ENCODE results near the gene MBTPS1. TPM values are rescaled to one million over a fixed set of nuclear protein-coding genes. Genes with fewer than 3 reads are reported as not detected.
"Not testable (repeated sequence)": the region's sequence is repeated elsewhere in the genome, so short reads cannot be mapped to it uniquely, and the experiment has no call there.

MBTPS1 gene
- total RNA-seq, 1 donor from 2014 or later = 70.9 TPM

DNA sequence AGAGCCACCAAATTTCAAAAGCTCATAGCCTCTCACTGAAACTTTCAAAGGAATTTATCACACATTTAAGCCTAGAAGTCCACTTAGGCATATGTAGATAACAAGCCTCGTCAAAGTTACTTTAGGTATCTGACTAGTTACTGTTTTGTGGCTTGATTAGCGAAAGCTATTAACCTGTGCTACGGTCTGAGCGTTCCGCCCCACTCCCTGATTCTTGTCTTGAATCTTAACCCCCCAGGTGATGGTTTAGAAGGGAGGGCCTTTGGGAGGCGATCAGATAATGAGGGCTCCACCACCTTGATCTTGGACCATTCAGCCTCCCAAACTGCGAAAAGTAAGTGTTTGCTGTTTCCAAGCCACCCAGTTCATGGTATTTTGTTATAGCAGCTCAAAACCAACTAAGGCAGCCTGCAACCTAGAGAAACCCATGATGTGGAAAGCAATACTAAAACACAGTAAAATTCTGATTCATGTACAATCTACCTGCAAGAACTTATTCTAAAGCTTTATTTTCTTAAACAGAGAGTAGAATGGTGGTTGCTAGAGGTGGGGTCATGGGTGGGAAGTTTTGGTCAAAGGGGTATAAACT lies 21.1 kb upstream of the MBTPS1 start:
- DNase-seq (ENCODE audit: low spot score) = no peak

- DNase-seq (ENCODE audit: low spot score) = no peak
Measured at GRCh38 chr16:84137287-84137686, 20.5 kb upstream of the MBTPS1 start.

DNA sequence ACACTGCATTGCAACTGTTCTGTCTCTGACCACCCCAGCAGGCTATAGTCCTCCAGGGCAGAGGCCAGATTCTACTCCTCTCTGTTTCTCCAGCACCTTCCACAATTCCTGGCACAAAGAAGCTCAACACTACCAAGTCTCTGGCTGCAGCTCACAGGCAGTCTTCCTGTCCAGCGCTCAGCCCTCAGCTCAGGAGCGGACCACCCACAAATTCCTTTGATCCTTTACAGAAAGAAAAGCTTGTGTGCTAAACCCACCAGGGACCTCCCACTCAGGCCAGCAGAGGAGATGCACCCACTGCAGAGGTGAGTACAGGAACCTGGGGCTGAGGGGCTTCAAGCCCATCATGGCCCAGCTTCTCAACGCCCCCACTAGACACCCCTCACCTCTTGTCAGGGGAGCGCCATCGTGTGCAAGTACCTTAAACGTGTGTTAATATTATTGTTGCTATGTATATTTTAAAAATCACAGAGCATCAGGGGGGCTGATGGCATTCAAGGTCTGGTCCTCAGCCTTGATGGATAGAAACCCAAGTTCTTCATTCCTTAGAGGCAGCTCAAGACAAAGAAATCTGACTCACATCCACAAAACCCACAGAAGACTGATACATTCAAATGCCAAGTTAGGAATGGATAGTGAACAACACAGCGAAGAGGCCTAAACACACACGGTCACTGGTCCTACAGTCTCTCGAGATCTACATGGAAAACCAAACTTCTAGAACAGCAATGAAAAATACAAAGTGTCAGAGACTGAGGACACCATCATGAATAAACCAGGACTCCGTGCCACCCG lies 19.8 kb upstream of the MBTPS1 start:
- no peak for DNase-seq (ENCODE audit: low spot score)

GRCh38 chr16:84132527-84133285 lies 16.0 kb upstream of the MBTPS1 start:
- no peak for DNase-seq (ENCODE audit: low spot score)

DNA sequence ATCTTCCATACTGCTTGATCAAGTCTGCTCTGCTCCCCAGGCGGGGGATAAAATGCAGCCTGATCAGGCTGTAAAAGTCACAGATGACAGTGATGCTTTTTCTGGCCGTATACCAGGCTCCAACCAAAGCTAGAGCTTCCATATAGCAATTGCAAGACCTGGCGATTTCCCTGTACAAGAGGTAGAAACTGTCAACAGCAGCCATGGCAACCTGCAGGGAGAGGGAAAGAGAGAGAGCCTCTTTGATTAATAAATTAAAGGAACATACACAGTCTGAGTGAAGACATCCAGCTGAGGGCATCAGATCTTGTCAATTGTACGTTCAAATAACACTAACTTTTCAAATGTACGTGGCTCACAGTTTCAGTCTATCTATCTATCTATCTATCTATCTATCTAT lies 14.4 kb upstream of the MBTPS1 start:
- no peak for DNase-seq (ENCODE audit: low spot score)

GRCh38 chr16:84124257-84125073 lies 7.7 kb upstream of the MBTPS1 start:
- DNase-seq (ENCODE audit: low spot score) = no peak

DNA sequence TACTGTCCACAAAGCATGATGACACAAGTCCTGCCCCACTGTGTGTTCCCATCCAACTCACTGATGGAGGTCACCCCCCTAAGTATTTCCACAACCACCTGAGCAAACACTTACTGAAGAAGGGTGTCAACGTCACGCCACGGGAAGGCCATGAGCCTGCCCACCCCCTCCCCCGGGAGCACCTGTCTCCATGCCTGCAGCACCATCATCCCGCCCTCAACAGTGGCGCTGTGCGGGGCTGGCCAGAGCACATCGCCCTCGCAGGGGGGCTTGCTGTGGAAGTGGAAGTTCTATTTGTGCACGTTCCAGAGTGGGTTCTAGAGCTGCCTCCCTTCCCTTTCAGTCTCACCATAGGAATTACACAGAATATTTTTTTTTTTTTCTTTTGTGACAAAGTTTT lies 4.3 kb upstream of the MBTPS1 start:
- DNase-seq (ENCODE audit: low spot score) = no peak

- DNase-seq (ENCODE audit: low spot score) = no peak
Measured at GRCh38 chr16:84120023-84120422, 3.3 kb upstream of the MBTPS1 start.

DNA sequence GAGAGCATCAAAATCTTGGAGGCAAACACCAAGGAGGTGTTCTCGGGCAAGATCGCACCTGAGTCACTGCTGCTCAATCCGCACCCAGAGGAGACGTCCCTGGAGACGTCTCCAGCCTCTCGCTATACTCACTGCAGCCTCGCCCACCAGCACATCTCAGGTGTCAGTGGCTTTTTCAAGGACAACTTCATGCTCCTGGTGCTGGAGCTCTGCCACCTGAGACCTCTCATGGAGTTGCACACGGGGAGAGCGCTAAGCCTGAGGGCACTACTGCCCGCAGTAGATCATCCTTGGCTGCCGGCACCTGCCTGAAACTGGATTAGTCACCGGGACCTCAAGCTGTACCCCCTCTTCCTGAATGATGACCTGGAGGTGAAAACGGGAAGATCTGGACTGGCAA lies 2.6 kb upstream of the MBTPS1 start:
- DNase-seq (ENCODE audit: low spot score) = no peak

DNA sequence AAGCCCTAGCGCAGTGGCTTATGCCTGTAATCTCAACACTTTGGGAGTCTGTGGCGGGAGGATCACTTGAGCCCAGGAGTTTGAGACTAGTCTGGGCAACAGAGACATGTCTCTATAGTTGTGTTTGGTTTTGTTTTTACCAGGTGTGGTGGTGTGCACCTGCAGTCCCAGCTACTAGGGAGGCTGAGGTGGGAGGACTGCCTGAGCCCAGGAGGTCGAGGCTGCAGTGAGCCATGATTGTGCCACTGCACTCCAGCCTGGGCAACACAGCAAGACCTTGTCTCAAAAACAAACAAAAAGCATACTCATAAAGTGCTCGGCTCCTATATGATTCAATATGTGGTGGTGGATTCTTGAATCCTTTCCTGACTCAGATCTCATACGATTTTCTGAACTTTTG lies 1.6 kb upstream of the MBTPS1 start:
- not testable (repeated sequence) for DNase-seq (ENCODE audit: low spot score)

DNA sequence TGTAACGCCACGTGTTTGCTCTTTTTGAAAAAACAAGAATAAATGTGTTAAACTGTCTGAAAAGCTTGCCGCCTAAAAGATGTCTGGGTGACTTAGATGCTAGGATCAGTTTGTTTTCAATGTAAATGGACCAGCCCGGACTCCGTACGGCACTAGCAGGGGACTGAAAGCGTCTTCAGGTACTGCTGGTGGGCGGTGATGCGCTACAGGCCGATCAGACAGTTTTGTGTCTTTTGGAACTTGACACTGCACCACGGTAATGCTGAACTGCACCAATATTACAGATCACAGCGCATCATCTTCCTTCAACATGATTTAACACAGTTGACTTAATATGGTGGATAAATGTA lies 727 bp upstream of the MBTPS1 start:
- DNase-seq (ENCODE audit: low spot score) = no peak

GRCh38 chr16:84115919-84116719 lies 623 bp downstream of the MBTPS1 start:
- DNase-seq (ENCODE audit: low spot score) = no peak

GRCh38 chr16:84111949-84112348 lies 4.8 kb downstream of the MBTPS1 start:
- DNase-seq (ENCODE audit: low spot score) = not testable (repeated sequence)

GRCh38 chr16:84111525-84111924 lies 5.2 kb downstream of the MBTPS1 start:
- no peak for DNase-seq (ENCODE audit: low spot score)

DNA sequence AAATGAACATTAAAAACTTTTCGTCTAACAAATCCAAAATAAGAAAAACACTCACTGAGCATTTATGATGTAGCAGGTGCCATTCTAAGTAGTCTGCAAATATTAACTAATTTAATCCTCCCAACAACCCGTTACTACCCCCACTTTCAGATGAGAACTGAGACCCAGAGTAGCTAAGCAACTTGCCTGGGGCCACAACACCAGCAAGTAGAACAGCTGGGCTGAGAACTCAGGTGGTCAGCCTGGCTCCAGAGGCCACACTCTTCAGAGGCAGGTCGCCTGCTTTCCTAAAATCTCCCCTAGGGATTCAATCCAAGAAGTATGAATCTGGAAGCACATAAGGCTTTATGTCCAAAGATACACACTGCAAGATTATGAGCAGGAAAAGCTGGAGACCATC lies 6.2 kb downstream of the MBTPS1 start:
- no peak for DNase-seq (ENCODE audit: low spot score)

DNA sequence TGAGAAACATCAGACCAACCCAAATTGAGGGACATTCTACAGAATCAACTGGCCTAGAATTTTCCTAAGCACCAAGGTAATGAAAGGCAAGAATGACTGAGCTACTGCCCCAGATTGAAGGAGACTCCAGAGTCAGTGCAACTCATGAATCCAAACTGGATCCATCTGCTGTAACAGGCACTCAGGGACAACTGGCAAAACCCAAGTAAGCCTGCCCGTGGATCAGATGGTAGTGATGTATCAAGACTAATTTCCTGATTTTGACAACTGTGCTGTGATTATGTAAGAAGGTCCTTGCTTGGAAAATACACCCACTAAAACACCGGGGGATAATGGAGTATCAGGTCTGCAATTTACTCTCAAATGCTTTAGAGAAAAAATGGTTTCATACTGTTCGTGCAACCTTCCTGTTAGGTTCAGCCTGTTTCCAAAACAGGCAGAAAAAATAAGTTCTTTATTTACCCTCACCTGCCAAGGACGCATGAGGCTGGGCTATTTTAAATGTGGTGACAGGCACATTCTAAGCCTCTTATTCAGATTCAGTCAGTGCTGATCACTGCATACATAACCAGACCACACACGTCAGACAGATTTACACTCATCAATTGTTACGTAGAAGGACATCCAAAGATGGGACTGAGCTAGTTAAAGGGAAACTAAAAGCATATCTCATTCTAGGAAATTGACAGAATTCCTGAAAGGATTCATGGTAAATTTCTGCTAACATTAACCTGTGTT lies 7.0 kb downstream of the MBTPS1 start:
- no peak for DNase-seq (ENCODE audit: low spot score)

DNA sequence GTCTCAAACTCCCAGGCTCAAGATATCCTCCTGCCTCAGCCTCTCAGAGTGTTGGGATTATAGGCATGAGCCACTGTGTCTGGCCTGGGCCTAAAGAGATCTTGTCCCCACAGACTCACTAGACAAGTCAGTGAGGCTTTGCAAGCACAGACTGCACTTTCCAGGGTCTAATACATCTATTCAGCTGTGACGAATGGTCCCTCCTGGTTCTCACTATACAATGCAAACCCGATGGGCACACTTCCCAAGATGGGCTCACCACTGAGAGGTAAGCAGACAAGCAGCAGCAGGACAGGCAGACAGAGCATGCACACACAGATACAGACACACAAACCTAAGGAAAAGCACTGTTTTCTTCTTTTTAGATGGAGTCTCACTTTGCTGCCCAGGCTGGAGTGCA lies 8.8 kb downstream of the MBTPS1 start:
- DNase-seq (ENCODE audit: low spot score) = no peak

DNA sequence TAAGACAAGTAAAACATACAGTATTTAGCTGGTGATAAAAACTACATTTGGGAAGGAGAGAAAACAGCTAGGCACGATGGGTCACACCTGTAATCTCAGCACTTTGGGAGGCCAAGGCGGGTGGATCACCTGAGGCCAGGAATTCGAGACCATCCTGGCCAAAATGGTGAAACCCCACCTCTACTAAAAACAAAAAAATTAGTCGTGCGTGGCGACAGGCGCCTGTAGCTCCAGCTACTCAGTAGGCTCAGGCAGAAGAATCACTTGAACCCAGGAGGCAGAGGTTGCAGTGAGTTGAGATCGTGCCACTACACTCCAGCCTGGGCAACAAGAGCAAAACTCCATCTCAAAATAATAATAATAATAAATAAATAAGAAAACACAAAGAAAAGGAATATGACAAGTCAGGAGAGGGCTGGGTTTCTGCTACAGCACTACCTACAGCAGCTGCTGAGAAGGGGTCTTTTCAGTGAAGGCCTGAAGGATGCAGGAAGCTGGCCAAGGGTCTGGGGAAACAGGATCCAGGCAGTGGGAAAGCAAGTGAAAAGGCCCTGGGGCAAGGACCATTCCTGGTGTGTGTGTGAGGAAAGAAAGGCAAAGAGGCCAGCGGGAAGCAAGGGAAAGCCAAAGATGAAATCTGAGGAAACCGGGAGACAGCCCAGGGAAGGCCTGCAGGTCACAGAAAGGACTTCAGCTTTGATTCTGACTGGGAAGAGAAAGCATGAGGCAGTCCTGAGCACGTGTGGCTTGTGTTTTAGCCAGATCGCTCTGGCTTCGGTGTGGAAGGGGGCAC lies 10.6 kb downstream of the MBTPS1 start:
- no peak for DNase-seq (ENCODE audit: low spot score)

DNA sequence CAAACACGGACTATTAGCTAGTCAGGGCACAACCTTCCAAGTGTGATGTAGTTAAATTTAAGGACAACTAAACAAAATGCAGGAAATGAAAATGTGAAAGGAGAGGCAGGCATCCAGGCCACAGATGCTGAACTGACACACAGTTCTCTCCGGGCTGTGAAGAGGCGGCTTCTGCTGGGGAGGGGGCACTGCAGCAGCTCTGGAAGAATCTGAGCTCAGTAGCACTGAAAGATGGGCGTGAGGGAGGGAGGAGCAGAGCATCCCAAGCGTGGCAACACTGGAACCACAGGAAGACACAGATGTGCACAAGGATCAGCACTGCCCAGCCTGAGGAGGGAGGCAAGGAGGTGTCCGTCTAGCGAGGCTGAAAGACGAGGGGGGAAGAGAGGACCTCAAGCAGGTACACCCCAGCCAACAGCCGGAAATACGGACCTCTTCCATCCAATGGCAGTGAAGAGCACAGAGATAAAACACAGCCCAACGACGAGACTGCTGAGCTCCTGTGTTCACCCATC lies 11.4 kb downstream of the MBTPS1 start:
- DNase-seq (ENCODE audit: low spot score) = no peak

All from mesenteric fat pad (tissue), 1 donor.